Measurements from ENCODE around the gene LIN7B. TPM values are rescaled to one million over a fixed set of nuclear protein-coding genes. Genes with fewer than 3 reads are reported as not detected.

Gene LIN7B
- total and polyA plus RNA-seq, 2 of the 13 experiments (the other 11 are each of a cell fraction or from before 2014, with no cell fraction given): 5.3 to 7.6 TPM

GRCh38 chr19:49119411-49120324 is 5.5 kb downstream of the LIN7B start, which contains the start of gene PPFIA3 (continued):
- no peak for TF ChIP-seq CEBPZ (IDR thresholded peaks at IDR 0.05; ENCODE audit: low read length)
- TF ChIP-seq ZNF121 (CRISPR knock-in tag; IDR thresholded peaks at IDR 0.05): no peak
- no peak for TF ChIP-seq RBAK (CRISPR knock-in tag; IDR thresholded peaks at IDR 0.05)
- TF ChIP-seq ARNT (IDR thresholded peaks at IDR 0.05): no peak
- peak; percentile 66 for TF ChIP-seq YEATS4 (CRISPR knock-in tag; IDR thresholded peaks at IDR 0.05; ENCODE audit: borderline replicate concordance)
- TF ChIP-seq ZNF362 (CRISPR knock-in tag; IDR thresholded peaks at IDR 0.05; ENCODE audit: borderline replicate concordance): no peak
- peak; percentile 78; the same call in 1 of the 2 replicates for TF ChIP-seq ZNF589 (CRISPR knock-in tag; conservative IDR thresholded peaks at IDR 0.05)
- peak; percentile 33; the same call in 1 of the 2 replicates for TF ChIP-seq TAF1 (CRISPR knock-in tag; IDR thresholded peaks at IDR 0.05)
- TF ChIP-seq PRMT3 (CRISPR knock-in tag; IDR thresholded peaks at IDR 0.05; ENCODE audit: borderline replicate concordance, low read depth): no peak
- TF ChIP-seq ZNF276 (CRISPR knock-in tag; IDR thresholded peaks at IDR 0.05; ENCODE audit: low read depth): no peak
- TF ChIP-seq ZFP82 (CRISPR knock-in tag; IDR thresholded peaks at IDR 0.05; ENCODE audit: borderline replicate concordance): peak; percentile 50; the same call in 1 of the 2 replicates
- no peak; the same call in 1 of the 2 replicates for TF ChIP-seq ZNF142 (CRISPR knock-in tag; IDR thresholded peaks at IDR 0.05)
- TF ChIP-seq ZNF543 (CRISPR knock-in tag; IDR thresholded peaks at IDR 0.05): 0 out of 2 replicates have a peak, but pooled peaks have one; percentile 16
- no peak for TF ChIP-seq KDM6A (CRISPR knock-in tag; IDR thresholded peaks at IDR 0.05; ENCODE audit: low read depth)
- no peak for TF ChIP-seq ZNF552 (CRISPR knock-in tag; IDR thresholded peaks at IDR 0.05; ENCODE audit: borderline replicate concordance)

Measured in HepG2 (cell line).